HepG2 (cell line): ENCODE results near the gene TMBIM1. TPM values are rescaled to one million over a fixed set of nuclear protein-coding genes. Genes with fewer than 3 reads are reported as not detected.

Experiments
- ATF7 ChIP-seq, 2 experiments: fragments of 450-650 bp in 1 of 2; sonication (generic) in 1 of 2; formaldehyde crosslinking in 1 of 2; IDR thresholded peaks; 2 replicates each; pipeline versions ENCODE4 v1.4.0 to v1.6.1; 2016 to 2020; ENCODE audit warnings: antibody characterized with exemption in 1 of 2, mild to moderate bottlenecking in 1 of 2, missing genetic modification reagents in 1 of 2
- CENPX ChIP-seq: sonication (generic); formaldehyde crosslinking; IDR thresholded peaks from 2 replicates; pipeline ENCODE4 v1.9.0; 2021; ENCODE audit warnings: mild to moderate bottlenecking, missing genetic modification reagents, moderate library complexity
- ERF ChIP-seq: IDR thresholded peaks from 2 replicates; pipeline ENCODE4 v1.6.1; 2018; ENCODE audit warnings: missing biosample characterization, missing genetic modification reagents
- FOXO1 ChIP-seq: sonication (generic); formaldehyde crosslinking; IDR thresholded peaks from 2 replicates; pipeline ENCODE4 v1.4.0; 2020; ENCODE audit warnings: missing genetic modification reagents
- GATAD2A ChIP-seq: IDR thresholded peaks from 2 replicates; pipeline ENCODE4 v1.6.1; 2016
- MEIS1 ChIP-seq: sonication (generic); formaldehyde crosslinking; IDR thresholded peaks from 2 replicates; pipeline ENCODE4 v1.9.0; 2021; ENCODE audit warnings: mild to moderate bottlenecking, missing genetic modification reagents, moderate library complexity, borderline replicate concordance
- MLLT10 ChIP-seq: sonication (generic); formaldehyde crosslinking; IDR thresholded peaks from 2 replicates; pipeline ENCODE4 v1.4.0; 2020; ENCODE audit warnings: missing genetic modification reagents
- MTF1 ChIP-seq: sonication (generic); formaldehyde crosslinking; IDR thresholded peaks from 2 replicates; pipeline ENCODE4 v1.5.0; 2020; ENCODE audit warnings: missing genetic modification reagents
- RERE ChIP-seq: IDR thresholded peaks from 2 replicates; pipeline ENCODE4 v1.6.1; 2016; ENCODE audit warnings: low read depth, missing genetic modification reagents, missing compliant biosample characterization
- SIX1 ChIP-seq: sonication (generic); formaldehyde crosslinking; IDR thresholded peaks from 2 replicates; pipeline ENCODE4 v1.4.0; 2020; ENCODE audit warnings: missing genetic modification reagents, borderline replicate concordance
- ZFYVE20 ChIP-seq: sonication (generic); formaldehyde crosslinking; IDR thresholded peaks from 2 replicates; pipeline ENCODE4 v1.8.0; 2023; ENCODE audit warnings: low read depth, mild to moderate bottlenecking, moderate library complexity, missing genetic modification reagents, borderline replicate concordance
- ZNF24 ChIP-seq: fragments of 450-650 bp; IDR thresholded peaks from 2 replicates; pipeline ENCODE4 v1.6.1; 2017; ENCODE audit warnings: antibody characterized with exemption, mild to moderate bottlenecking
- ZNF331 ChIP-seq: sonication (generic); formaldehyde crosslinking; IDR thresholded peaks from 2 replicates; pipeline ENCODE4 v1.4.0; 2020; ENCODE audit warnings: missing genetic modification reagents
- ZNF354B ChIP-seq: sonication (generic); formaldehyde crosslinking; IDR thresholded peaks from 2 replicates; pipeline ENCODE4 v1.8.0; 2022; ENCODE audit warnings: mild to moderate bottlenecking, missing genetic modification reagents
- ZNF703 ChIP-seq: sonication (generic); formaldehyde crosslinking; IDR thresholded peaks from 2 replicates; pipeline ENCODE4 v1.5.1; 2020; ENCODE audit warnings: missing genetic modification reagents, mild to moderate bottlenecking, moderate library complexity, borderline replicate concordance
- ZNF709 ChIP-seq: sonication (generic); formaldehyde crosslinking; IDR thresholded peaks from 2 replicates; pipeline ENCODE4 v1.5.0; 2020; ENCODE audit warnings: mild to moderate bottlenecking, missing genetic modification reagents
- ZNF772 ChIP-seq: sonication (generic); formaldehyde crosslinking; IDR thresholded peaks from 2 replicates; pipeline ENCODE4 v1.5.0; 2020; ENCODE audit warnings: mild to moderate bottlenecking, missing genetic modification reagents
- ZSCAN30 ChIP-seq: sonication (generic); formaldehyde crosslinking; IDR thresholded peaks from 2 replicates; pipeline ENCODE4 v1.5.0; 2020; ENCODE audit warnings: mild to moderate bottlenecking, missing genetic modification reagents
- polyA plus RNA-seq, 8 experiments: library from polyadenylated mRNA; depleted of rRNA in 3 of 8; stranded (reverse) in 7 of 8; unstranded in 1 of 8; fragments of >200 nt; fragmentation: Illumina TruSeq in 4 of 8; extraction: Trizol in 4 of 8; gene quantifications; 2 replicates each; pipeline versions ENCODE4 v1.2.1 to v1.2.3, GENCODE V29; 2011 to 2016; ENCODE audit warnings: low read depth in 4 of 8, missing spikeins in 1 of 8, mixed read lengths in 1 of 8; ENCODE audit not compliant: insufficient read depth in 1 of 8
- total RNA-seq, 5 experiments: library from RNA; depleted of rRNA; stranded (reverse); fragments of >200 nt; fragmentation: Illumina TruSeq; extraction: Trizol; gene quantifications; 2 replicates each; pipeline ENCODE4 v1.2.3, GENCODE V29; 2016; ENCODE audit warnings: low read depth in 1 of 5
- TF ChIP-seq, protein P1 (sequence below): IDR thresholded peaks from 2 replicates; pipeline ENCODE4 v1.6.1; 2016; ENCODE audit warnings: control low read depth
- TF ChIP-seq, protein P2 (sequence below): sonication (generic); formaldehyde crosslinking; conservative IDR thresholded peaks from 2 replicates; pipeline ENCODE4 v1.4.0; 2020; ENCODE audit warnings: missing genetic modification reagents

Gene TMBIM1
- total and polyA plus RNA-seq, 2 of the 13 experiments (the other 11 are each of a cell fraction or from before 2014, with no cell fraction given), result 127 to 139 TPM

DNA sequence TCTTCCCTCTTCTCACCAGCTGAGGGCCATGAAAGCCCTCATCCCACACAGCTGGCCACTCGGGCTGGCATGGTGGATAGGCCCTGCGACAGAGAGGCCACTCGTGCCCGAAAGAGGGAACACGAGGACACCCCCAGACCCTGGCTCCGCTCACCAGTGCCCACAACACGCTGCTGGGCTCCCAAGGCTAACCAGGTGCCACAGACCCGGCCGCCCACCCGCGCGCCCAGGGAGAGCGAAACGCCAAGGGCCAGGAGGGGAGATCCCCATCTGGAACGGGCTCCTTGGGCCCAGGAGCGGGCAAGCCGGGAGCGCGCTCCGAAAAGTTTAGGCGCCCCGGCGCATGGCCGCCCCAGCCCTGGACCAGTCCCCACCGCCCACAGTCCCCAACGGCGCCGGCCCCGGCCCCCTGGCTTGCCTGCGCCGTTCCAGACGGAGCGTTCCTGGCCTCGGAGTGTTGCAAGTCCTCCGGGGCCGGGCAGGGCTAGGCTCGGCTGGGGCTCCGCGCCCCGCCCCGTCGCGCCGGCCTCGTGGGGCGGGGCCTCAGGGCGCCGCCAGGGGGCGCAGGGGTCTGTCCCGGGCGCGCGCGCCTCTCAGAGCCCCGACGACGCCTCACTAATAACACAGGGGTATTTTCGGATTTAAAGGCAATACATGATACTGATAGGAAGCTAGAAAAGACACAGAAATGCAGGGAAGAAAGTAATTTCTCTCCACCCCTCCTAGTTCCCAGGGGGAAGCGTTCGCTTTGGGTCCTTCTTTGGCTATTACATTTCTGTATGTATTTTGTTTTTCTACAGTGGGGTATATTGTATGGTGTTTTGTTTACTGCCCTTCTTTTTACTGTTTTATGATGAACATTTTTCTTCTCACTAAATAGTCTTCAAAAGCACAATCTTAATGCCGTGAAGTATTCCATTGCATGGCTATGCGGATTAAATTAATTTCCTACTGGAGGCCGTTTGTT lies at the start of gene TMBIM1 (continued):
- peak; percentile 50; the same call in 1 of the 2 replicates for TF ChIP-seq RERE (CRISPR knock-in tag)
- TF ChIP-seq MEIS1 (CRISPR knock-in tag), result no peak; the same call in 1 of the 2 replicates
- no peak for TF ChIP-seq ZFYVE20 (CRISPR knock-in tag)
- no peak for TF ChIP-seq MLLT10 (CRISPR knock-in tag)
- peak; percentile 91; the same call in 1 of the 2 replicates for TF ChIP-seq ZNF709
- TF ChIP-seq MTF1, result no peak
- TF ChIP-seq GATAD2A (CRISPR knock-in tag), result no peak
- no peak for TF ChIP-seq ZSCAN30 (CRISPR knock-in tag)
- no peak; the same call in 1 of the 2 replicates for TF ChIP-seq ZNF703
- TF ChIP-seq ZNF24, result no peak
- TF ChIP-seq, protein P1, sequence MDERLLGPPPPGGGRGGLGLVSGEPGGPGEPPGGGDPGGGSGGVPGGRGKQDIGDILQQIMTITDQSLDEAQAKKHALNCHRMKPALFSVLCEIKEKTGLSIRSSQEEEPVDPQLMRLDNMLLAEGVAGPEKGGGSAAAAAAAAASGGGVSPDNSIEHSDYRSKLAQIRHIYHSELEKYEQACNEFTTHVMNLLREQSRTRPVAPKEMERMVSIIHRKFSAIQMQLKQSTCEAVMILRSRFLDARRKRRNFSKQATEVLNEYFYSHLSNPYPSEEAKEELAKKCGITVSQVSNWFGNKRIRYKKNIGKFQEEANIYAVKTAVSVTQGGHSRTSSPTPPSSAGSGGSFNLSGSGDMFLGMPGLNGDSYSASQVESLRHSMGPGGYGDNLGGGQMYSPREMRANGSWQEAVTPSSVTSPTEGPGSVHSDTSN (CRISPR knock-in tag), result no peak
- peak; percentile 36; the same call in 1 of the 2 replicates for TF ChIP-seq ZNF772 (CRISPR knock-in tag)
- no peak for TF ChIP-seq SIX1 (CRISPR knock-in tag)
- TF ChIP-seq ZNF354B, result no peak
- no peak for TF ChIP-seq ZNF331 (CRISPR knock-in tag)
- TF ChIP-seq CENPX, result no peak
- TF ChIP-seq, protein P2, sequence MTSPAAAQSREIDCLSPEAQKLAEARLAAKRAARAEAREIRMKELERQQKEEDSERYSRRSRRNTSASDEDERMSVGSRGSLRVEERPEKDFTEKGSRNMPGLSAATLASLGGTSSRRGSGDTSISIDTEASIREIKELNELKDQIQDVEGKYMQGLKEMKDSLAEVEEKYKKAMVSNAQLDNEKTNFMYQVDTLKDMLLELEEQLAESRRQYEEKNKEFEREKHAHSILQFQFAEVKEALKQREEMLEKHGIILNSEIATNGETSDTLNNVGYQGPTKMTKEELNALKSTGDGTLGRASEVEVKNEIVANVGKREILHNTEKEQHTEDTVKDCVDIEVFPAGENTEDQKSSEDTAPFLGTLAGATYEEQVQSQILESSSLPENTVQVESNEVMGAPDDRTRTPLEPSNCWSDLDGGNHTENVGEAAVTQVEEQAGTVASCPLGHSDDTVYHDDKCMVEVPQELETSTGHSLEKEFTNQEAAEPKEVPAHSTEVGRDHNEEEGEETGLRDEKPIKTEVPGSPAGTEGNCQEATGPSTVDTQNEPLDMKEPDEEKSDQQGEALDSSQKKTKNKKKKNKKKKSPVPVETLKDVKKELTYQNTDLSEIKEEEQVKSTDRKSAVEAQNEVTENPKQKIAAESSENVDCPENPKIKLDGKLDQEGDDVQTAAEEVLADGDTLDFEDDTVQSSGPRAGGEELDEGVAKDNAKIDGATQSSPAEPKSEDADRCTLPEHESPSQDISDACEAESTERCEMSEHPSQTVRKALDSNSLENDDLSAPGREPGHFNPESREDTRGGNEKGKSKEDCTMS (CRISPR knock-in tag), result no peak
- peak; percentile 41; the same call in 1 of the 2 replicates for TF ChIP-seq FOXO1 (CRISPR knock-in tag)
- TF ChIP-seq ERF (CRISPR knock-in tag), result peak; percentile 68
- no peak for TF ChIP-seq ATF7 (IDR thresholded peaks at IDR 0.05)
- 0 out of 2 replicates have a peak, but pooled peaks have one; percentile 28 for TF ChIP-seq ATF7 (CRISPR knock-in tag; IDR thresholded peaks at IDR 0.05)
